Measurements from ENCODE around the gene METRNL.

Gene METRNL

GRCh38 chr17:83075270-83075880, 4.0 kb upstream of the METRNL start:
- Histone ChIP-seq H3K9ac (ENCODE audit: low read length) (no peak overlapping the region), H4K20me1 (ENCODE audit: insufficient read depth, low read length) (no peaks in the 10 kb centered on the region), H2AFZ (ENCODE audit: low read depth, low read length) (no peak overlapping the region), H3K4me3 (ENCODE audit: low read length) (no peak overlapping the region), H3K36me3 (replicated peaks; ENCODE audit: low read depth, low read length) (no peaks in the 10 kb centered on the region), H3K4me2 (ENCODE audit: low read length) (no peak overlapping the region), H3K27me3 (ENCODE audit: low read depth, low read length) (no peaks in the 10 kb centered on the region), H3K9me3 (ENCODE audit: insufficient read depth, low read length) (no peaks in the 10 kb centered on the region), H3K79me2 (ENCODE audit: low read length) (no peaks in the 10 kb centered on the region), H3K4me1 (ENCODE audit: low read length) (no peaks in the 10 kb centered on the region), H3K27ac (ENCODE audit: low read length) (no peak overlapping the region)
- no peak for TF ChIP-seq EZH2phosphoT487 (IDR thresholded peaks at IDR 0.05; ENCODE audit: low read depth)
- TF ChIP-seq CTCF (IDR thresholded peaks at IDR 0.05; ENCODE audit: low read depth, low read length): no peak

GRCh38 chr17:83076938-83077337, 2.5 kb upstream of the METRNL start:
- Histone ChIP-seq H4K20me1 (ENCODE audit: insufficient read depth, low read length) (no peaks in the 10 kb centered on the region), H3K79me2 (ENCODE audit: low read length) (no peaks in the 10 kb centered on the region), H3K4me3 (ENCODE audit: low read length) (no peak overlapping the region), H3K36me3 (replicated peaks; ENCODE audit: low read depth, low read length) (no peaks in the 10 kb centered on the region), H3K27ac (ENCODE audit: low read length) (no peak overlapping the region), H3K9ac (ENCODE audit: low read length) (no peak overlapping the region), H3K4me2 (ENCODE audit: low read length) (no peak overlapping the region), H2AFZ (ENCODE audit: low read depth, low read length) (no peak overlapping the region), H3K9me3 (ENCODE audit: insufficient read depth, low read length) (no peaks in the 10 kb centered on the region), H3K27me3 (ENCODE audit: low read depth, low read length) (no peaks in the 10 kb centered on the region), H3K4me1 (ENCODE audit: low read length) (no peaks in the 10 kb centered on the region)
- peak; percentile 28 for TF ChIP-seq CTCF (IDR thresholded peaks at IDR 0.05; ENCODE audit: low read depth, low read length)
- no peak for TF ChIP-seq EZH2phosphoT487 (IDR thresholded peaks at IDR 0.05; ENCODE audit: low read depth)

DNA sequence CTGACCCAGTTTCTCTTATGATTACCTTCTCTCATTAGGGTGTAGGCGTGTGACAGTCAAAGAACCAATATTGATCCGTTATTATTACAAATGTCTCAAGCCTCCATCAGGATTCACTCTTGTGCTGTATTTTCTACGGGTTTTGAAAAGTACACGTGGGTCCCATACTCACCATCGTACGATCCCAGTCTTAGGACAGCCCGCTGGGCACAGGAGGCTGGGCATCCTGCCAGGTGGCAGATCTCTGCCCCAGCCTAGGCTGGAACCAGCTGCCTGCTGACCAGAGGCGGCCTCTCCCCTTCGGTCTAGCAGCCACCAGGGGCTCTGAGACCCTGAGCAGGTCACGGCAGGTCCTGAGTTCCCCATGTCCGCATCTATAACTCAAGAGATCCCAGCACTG, 2.0 kb upstream of the METRNL start:
- no peaks in the 10 kb centered on the region for H3K27me3 ChIP-seq (ENCODE audit: low read depth, low read length)
- H3K36me3 ChIP-seq (replicated peaks; ENCODE audit: low read depth, low read length): no peaks in the 10 kb centered on the region
- no peak overlapping the region for H3K9ac ChIP-seq (ENCODE audit: low read length)
- H3K4me3 ChIP-seq (ENCODE audit: low read length): no peak overlapping the region
- TF ChIP-seq CTCF (IDR thresholded peaks at IDR 0.05; ENCODE audit: low read depth, low read length) (no peak), EZH2phosphoT487 (IDR thresholded peaks at IDR 0.05; ENCODE audit: low read depth) (no peak)
- H3K27ac ChIP-seq (ENCODE audit: low read length): no peak overlapping the region
- H3K4me1 ChIP-seq (ENCODE audit: low read length): no peaks in the 10 kb centered on the region
- H3K4me2 ChIP-seq (ENCODE audit: low read length): no peak overlapping the region
- no peaks in the 10 kb centered on the region for H3K79me2 ChIP-seq (ENCODE audit: low read length)
- H4K20me1 ChIP-seq (ENCODE audit: insufficient read depth, low read length): no peaks in the 10 kb centered on the region
- H2AFZ ChIP-seq (ENCODE audit: low read depth, low read length): no peak overlapping the region
- no peaks in the 10 kb centered on the region for H3K9me3 ChIP-seq (ENCODE audit: insufficient read depth, low read length)

GRCh38 chr17:83077939-83078338, 1.5 kb upstream of the METRNL start:
- no peak overlapping the region for H3K4me3 ChIP-seq (ENCODE audit: low read length)

More at GRCh38 chr17:83077939-83078338, 1.5 kb upstream of the METRNL start:
- Histone ChIP-seq H3K9ac (ENCODE audit: low read length) (no peak overlapping the region), H3K27me3 (ENCODE audit: low read depth, low read length) (no peaks in the 10 kb centered on the region), H3K79me2 (ENCODE audit: low read length) (no peaks in the 10 kb centered on the region), H3K36me3 (replicated peaks; ENCODE audit: low read depth, low read length) (no peaks in the 10 kb centered on the region), H4K20me1 (ENCODE audit: insufficient read depth, low read length) (no peaks in the 10 kb centered on the region), H3K27ac (ENCODE audit: low read length) (no peak overlapping the region), H3K4me1 (ENCODE audit: low read length) (no peaks in the 10 kb centered on the region), H2AFZ (ENCODE audit: low read depth, low read length) (no peak overlapping the region), H3K4me2 (ENCODE audit: low read length) (no peak overlapping the region), H3K9me3 (ENCODE audit: insufficient read depth, low read length) (no peaks in the 10 kb centered on the region)
- TF ChIP-seq CTCF (IDR thresholded peaks at IDR 0.05; ENCODE audit: low read depth, low read length) (no peak), EZH2phosphoT487 (IDR thresholded peaks at IDR 0.05; ENCODE audit: low read depth) (no peak)
